GM21825 (cell line): ENCODE data around the gene HDAC4.

Experiments
- ATAC-seq: cut with Tn5 transposase; IDR thresholded peaks from one replicate; pipeline ENCODE4 v1.9.1; 2021; ENCODE audit warnings: mild to moderate bottlenecking, moderate library complexity; ENCODE audit not compliant: unreplicated experiment

The HDAC4 gene

DNA sequence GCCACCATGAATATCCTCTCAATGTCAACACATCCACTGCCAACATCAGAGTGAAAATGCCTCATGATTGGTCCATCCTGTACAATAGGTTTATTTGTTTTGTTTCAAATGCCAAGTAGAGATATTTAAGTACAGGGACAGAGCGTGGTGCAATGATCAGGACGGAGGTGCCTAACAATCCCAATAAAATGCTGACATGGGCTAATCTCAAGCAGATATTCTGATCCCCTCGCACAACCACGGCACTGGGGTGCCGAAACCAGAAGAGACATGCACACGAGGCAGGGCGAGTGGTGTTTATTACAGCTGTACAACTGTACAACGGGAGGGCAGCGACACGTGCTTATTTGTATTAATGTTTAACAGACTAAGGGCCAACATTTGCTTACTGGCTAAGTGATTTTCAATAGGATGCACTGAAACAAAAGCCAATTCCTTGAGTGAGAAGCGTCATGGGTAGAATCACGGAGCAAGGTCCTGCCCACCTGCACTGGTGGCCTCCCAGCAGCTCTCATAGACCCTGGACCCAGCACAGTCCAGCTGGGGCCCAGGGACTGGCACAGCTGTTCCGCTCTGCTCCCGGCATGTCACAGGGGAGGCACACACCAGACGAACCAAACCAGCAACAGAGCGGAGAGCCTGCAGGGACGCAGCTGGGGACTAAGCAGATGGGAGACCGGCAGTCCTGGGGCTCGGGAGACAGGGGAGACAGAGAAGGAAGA lies 101.4 kb downstream of the HDAC4 start:
- ATAC-seq = no peak

DNA sequence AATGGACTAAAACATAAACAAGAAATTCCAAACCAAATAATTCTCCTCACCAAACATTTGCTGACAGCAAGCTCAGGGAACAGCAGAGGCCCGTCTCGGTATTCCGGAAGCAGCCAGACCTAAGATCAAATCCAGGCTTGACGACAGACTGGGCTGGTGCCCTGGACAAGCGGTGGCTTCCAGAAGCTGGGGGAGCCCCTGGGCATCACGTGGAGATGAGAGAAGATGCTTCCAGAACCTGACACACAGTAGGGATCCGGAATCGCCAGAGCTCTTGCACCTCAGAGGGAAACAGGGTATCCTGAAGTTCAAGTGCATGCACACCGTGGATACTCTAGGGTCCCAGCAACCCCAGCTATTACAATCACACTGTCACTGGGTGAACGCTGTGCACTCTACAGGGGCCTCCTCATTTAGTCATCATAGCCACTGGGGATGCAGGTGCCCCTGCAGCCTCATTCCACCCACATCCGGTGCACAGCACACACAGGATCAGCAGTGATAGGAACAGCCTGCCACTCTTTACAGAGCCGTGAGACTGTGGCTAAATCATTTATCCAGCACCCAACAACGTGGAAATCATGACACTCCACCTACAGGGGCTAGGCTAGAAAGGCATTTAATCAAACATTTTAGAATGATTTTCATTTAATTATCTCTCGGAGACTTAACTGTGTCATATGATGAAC lies 102.6 kb downstream of the HDAC4 start:
- no peak for ATAC-seq

DNA sequence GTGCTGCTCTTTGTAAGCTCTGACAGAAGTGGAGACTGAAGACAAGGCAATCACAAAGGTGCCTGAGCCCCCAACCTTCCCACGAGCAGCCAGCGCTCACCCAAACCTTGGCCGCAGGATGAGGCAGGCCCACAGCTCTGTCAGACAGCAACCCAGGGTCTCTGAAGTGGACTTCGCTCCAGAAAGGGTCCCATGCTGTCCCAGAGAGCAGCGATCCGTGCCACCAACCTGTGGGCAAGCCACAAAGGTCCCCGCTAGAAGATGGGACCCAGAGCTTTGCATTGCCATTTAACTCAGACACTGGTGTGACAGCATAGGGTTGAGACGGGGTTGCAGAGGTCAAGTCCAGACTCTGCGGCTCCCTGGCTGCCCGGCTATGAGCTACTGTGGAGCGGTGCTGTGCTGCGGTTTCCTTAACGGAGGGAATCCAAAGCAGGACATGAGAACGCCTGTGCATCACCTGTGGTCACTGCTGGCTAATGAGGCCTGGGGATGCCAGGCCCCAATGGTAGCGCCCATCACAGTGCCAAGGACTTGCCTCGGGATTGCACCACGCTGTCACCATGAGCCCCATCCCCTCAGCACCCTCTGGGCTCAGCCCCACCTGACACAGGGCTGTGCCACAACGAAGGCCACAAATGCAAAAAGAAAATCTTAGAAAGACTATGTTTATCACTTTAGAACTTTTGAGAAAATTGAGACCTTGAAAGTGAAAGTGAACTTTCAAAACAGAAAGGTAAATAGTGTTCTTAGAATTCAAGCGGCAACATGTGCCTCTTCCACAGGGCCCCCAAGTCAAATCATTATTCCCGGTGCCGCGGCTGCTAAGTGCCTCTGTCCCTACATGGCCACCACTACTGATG lies 103.4 kb downstream of the HDAC4 start:
- ATAC-seq = no peak

DNA sequence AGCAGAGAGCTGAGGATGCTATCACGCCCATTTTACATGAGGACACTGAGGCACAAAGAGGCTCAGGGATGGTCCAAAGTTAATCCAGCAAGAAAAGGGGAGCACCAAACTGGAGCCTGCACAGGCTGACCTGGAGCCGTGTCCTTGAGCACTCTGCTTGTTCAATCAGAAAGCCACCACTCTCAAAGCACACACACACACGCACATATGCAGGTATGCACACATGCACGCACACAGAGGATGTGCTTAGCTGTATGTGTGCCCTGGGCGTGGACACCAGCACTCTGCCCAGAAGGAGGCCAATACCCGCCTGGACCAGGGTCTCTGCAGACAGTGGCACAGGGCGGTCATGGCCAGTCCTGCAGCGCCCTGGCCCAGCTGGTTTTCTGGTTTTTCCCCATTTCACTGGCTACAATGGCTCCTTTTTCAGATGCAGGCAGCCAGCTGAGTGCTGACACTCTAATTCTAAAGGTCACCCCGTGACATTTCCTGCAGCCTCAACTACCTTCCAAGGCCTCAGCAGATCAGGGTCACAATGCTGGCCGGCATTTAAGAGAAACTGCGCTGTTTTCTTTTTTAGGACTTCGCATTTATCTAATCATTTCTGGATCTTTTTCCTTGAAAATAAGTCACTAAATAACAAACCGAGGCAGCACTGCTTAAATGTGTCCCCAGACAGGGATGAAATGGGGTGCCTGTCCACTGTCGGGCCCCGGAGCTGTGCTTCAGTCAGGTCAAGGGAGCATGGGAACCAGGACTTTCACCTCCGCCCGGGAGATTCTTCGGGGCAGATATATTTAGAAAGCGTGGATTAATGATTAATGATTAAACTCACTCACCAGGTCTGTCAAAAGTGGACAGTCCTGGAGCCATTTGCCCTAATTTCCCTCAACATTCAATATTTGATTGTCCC lies 104.5 kb downstream of the HDAC4 start:
- no peak for ATAC-seq

DNA sequence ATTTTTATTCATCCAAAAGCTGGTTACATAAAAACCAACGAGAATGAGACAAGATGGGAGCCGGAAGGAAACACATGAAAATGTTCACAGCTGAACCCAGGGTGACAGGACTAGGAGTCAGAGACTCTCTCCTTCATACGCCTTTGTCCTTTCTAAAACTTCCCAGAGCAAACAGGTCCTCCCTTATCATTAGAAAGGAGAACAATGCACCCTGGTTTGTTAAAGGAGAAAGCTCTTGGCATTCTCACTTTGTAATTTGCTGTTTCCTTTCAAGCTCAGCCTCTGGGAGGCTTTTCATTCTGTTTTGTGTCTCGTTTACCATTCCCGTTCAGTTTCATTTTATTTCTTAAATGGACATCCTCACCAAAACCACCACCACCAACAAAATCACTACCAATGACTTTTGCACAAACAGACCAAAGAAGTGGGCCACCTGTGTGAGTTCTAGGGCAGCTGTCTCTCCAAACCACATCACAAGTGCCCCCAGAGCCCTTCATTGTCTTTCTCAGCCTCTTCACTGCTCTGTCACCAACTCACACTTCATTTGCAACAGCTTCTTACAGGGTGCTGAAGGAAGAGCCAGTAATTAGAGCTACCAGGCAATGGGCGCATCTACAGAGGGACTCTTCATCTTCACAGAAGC lies 105.3 kb downstream of the HDAC4 start:
- ATAC-seq = no peak

DNA sequence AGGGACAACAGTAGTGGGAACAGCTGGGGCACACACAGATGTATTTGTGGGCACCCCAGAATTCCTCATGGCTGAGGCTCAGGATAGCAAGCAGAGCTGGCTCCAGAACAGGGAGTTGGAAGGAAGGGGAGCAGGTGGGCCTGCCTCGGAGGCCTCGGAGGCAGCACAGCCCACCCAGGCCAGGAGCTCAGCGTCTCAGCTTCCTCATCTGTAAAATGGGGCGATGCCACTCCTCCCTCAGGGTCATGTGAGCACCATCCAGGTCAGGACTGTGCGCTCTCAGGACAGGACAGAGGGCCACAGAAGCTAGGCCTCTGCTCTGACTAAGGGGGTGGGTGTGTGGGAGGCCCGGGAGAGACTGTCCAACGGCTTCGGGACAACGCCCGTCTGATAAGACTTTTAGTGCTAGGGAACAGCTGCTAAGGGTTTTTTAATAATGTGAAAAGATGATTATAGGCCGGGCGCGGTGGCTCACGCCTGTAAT lies 106.2 kb downstream of the HDAC4 start:
- ATAC-seq = no peak

DNA sequence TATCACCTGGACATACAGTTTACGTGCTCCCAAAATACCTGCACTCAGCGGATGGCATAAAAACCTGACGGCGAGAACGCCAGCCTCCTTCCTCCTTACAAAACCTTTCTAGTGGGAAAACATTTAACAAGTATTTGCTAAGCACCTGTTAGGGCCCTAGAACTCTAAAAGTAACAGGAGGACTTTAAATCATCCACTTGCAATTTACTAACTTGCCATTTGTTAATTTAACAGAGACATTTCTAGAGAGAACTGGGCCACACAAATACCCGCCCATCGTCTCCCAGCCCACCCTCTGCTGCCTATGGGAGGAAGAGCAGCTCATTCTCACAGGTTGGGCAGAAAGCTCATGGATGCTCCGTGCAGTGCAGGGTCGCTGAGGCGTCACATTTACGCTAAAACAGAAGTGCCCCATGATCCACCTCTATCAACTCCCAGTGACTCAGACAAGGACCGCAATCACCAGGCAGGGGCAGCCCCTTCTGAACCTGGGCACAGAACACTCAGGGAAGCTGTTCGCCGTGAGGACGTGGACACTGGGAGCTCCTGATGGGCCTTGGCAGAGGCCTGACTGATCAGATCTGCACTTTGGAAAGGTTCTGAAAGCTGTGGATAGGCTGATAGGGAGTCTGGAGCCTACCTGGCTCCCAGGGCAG lies 106.9 kb downstream of the HDAC4 start:
- peak; percentile 50 for ATAC-seq

DNA sequence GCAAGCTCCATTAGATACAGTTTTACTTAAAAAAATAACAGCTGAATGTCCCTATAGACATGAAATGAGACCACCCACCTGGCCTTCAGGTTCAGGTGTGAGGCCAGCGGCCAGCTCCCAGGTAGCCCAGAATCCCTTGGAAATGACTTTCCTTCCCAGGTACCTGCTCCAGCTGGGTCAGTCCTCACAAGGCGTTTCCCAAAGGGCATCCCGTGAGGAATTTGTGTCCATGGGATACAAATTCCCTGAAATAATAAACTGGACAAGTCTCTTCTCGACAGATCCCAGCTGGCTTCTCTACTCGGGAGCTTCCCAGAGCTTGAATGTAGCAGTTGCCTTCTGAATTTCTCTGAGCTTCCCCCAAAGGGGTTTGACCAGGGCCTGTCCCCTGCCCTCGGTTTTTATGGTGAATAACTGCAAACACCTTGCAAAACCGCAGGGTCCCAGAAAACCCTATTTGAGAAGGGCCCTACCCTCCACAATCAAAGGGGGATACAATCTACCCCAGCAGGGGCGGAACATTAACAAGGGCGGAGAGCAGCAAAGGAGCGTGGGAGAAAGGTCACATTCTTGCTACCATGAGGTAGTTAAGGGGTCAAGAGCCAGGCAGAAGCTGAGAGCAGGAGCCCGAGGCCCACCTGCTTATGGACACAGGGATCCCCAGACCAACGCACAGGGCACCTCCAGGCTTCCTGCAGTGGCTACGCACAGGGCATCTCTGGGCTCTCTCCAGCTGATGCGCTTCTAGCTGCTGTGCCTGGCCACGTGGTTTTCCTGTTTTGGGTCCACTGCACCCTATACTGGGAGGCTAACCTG lies 107.7 kb downstream of the HDAC4 start:
- no peak for ATAC-seq

DNA sequence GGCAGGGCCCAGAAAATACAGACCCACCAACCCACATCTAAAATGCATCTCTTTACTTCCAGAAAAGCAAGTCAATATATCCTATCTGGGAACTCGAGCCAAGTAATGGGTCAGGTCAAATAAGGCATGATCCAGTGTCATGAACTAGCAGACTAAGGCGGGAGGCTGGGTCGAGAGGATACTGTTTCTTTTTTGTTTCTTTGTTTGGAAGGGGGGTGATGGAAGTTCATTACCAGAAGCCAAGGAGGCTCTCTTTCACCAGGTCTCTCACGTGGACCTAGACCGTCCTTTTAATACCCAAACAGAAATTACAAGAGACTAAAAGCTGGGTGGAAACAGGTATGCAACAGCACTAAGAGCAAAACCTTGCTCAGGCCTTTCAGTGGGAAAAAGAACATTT lies 108.3 kb downstream of the HDAC4 start:
- ATAC-seq = no peak

DNA sequence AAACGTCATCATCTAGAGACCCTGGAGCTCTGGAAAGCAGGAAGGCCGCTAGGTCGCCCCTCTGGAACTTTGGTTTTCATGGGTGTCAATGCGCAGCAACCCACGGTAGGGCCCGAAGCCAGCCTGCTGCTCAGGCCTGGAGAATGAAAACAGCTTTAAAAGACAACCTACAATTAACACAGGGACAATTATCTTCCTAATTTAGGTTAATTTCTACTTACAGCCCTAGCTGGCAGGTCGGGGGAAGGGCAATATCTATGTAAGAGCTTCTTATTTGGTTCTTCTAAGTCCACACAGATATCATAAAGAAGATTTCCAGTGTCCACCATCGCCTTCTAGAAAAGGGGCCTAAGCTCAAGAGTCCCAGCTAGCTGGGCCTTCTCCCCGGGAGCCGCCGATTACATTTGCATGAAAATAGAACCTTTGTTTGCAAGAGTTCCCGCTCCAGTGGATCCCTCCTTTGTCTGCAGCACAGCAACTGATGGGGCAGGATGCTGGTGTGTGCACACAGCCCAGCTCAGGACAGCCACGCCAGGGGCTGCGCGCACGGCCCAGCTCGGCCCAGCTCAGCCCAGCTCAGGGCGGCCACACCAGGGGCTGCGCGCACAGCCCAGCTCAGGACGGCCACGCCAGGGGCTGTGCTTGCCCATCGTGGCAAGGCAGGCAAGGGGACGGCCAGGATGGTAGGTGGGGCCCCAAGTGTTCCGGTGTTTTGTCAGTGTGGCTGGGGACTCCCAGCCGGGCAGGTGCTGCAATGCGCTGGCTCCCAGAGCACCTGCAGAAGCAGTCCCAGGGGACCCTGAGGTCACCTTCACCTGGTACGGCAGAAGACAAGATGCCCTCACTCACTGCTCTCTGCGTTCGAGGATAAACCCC lies 109.1 kb downstream of the HDAC4 start:
- ATAC-seq = no peak

DNA sequence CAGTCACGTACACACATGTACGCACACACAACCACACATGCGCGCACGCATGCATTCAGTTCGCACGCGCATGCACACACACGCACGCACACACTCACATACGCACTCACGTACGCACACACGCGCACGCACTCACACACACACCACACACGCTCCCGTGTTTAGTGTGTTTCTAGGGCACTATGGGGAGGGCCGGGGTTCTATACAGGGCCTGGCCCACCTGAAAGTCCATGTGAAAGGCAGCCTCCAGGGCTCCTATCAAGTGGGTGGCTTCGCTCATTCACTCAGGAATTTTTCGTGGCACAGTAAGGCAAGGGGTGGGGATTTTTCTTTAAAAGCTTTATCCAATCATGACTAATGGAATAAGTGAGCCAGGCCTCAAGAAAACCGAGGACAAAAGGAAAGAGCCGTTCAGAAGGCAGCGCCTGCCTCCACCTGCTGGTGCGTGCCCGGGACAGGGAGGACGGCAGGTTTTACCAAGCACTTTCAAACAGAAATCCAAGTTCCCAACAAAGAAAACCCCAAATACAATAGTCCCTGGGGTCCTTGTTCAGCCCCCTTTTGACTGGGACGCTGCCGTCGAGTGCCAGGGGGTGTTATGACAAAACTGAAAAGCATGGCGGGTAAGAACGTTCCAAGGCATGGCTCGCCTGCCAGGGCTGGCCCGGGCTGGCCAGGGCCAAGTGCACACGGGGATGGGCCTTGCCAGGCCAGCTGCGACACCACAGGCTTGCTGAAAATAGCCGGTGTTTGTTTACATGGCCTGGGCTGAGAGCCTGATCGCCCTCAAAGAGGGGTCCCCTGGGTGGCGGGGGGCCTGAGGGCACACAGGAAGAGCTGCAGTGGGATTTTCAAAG lies 110.0 kb downstream of the HDAC4 start:
- no peak for ATAC-seq

DNA sequence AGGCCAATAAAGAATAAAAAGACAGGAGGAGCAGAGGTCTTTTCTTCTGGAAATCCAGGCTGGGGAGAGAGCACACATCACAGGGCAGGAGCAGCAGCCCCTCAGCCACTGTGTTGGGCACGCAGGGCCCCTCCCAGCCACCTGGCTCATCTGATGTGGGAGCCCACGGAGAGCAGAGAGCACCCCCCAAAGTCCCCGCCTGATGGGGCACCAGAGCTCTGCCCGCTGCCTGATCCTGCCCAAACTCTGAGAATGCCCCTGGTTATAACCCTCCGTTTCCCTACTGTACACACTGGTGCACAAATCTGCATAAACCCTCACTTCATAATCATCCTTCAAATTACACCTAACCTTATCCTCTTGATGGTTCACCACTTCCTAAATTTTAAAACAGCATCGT lies 111.3 kb downstream of the HDAC4 start:
- ATAC-seq = no peak

DNA sequence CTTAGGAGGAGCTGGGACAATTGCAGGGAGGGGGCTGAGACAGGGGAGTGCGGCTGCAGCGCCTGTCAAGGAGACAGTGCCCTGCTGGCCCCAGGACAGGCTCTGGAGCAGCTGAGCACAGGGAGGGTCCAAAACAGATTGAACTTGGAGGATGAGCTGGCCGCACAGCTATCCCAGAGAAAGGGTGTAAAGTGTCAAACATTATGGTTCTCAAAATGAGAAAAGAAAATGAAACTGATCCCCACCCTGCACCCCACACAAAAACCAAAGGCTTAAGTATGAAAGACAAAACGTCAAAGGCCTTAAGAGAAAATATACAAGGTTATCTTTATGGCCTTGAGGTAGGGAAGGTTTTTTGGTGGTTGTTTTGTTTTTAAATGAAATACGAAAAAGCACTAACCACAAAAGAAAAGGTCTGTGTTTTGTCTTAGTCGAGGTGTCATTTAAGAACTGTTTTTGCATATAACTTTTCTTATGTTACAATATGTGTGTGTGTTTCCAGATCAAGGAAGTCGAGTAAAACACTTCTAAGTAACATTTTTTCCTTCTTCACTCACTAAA lies 111.8 kb downstream of the HDAC4 start:
- peak; percentile 60 for ATAC-seq

DNA sequence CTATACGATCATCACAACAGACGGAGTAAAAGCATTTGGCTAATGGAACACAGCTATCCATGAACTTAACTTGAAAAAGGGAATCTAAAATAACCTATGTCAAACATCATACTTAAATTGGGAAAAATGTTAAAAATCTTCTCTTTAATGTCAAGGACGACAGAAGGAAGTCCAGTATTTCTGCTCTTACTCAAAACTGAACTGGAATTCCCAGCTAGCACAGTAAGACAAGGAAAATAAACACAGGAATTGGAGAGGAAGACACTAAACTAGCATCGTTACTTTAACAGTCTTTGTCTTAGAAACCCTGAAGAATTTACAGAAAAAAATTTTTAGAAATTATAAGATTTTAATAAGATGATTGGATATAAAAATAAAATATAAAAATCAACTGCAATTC lies 112.6 kb downstream of the HDAC4 start:
- no peak for ATAC-seq

DNA sequence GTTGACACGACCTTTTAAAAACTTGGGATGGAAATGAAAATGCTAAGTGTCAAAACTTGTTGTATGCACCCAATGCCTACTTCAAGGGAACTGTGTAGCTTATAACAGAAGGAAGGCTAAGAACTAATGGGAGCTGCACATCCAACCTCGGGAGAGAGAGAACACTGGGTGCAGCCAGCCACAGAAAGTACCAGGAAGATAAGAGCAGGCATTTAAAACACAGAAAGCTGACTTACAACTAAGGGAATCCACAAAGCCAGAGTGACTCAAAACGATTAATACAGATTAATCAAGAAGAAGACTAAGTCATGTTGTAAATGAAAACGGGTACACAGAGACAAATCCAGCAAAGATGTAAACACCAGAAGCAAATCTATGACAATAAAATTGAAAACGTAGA lies 113.4 kb downstream of the HDAC4 start:
- no peak for ATAC-seq

DNA sequence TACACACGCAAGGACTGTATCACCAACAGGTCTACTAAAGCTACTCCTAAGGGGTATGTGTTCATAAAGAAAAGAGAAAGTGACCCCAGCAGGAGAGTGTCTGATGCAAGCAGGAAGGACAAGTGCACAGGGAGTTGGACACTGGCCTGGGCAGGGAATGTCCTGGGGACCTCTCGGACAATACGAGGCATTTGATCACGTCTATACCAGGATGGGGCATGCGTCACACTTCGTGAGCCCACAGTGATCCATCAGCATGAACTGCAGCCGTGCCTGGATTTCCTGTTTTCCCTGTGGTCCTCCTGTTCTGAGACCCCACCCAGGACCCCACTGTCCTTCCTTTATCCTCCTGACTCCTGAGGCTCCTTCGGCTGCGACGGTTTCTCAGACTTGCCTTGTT lies 113.9 kb downstream of the HDAC4 start:
- ATAC-seq = no peak

DNA sequence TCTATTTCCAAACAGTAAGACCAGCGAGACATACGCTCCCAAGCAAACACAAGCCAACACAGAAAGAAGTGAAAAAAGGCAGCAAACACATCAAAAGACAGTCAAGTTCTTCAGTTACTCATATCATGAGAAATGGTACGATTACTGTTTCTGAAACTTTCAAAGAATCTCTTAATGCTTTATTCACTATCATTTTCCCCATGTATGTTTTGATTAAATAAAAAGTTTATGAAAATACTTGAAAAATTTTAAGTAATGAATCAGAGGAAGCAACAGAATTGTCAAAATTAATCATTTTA lies 114.9 kb downstream of the HDAC4 start:
- no peak for ATAC-seq
